Suprapubic skin (tissue), 4 donors: Measurements from ENCODE around the gene REG1A. TPM values are rescaled to one million over a fixed set of nuclear protein-coding genes. Genes with fewer than 3 reads are reported as not detected.

ENCODE experiments used
- DNase-seq, 2 donors: peaks; one replicate each; pipeline ENCODE4 v3.0.0-alpha.2; 2019; ENCODE audit warnings: low spot score in 2 of 2
- H3K27ac ChIP-seq: fragments of 200-600 bp; sonication (generic); one replicate; pipeline ENCODE4 v1.5.1; 2019
- H3K27me3 ChIP-seq: fragments of 200-600 bp; sonication (generic); one replicate; pipeline ENCODE4 v1.5.1; 2019
- H3K36me3 ChIP-seq: fragments of 200-600 bp; sonication (generic); one replicate; pipeline ENCODE4 v1.5.1; 2019
- H3K4me1 ChIP-seq: fragments of 200-600 bp; sonication (generic); one replicate; pipeline ENCODE4 v1.5.1; 2019
- H3K4me3 ChIP-seq: fragments of 200-600 bp; sonication (generic); one replicate; pipeline ENCODE4 v1.5.1; 2019; ENCODE audit warnings: mild to moderate bottlenecking
- H3K9me3 ChIP-seq: fragments of 200-600 bp; sonication (generic); one replicate; pipeline ENCODE4 v1.5.1; 2019
- EP300 ChIP-seq: sonication (generic); formaldehyde crosslinking; IDR thresholded peaks from one replicate; pipeline ENCODE4 v1.6.1; 2017; ENCODE audit warnings: antibody characterized with exemption
- POLR2A ChIP-seq, 2 donors: fragments of 450-650 bp; IDR thresholded peaks; one replicate each; pipeline ENCODE4 v1.6.1; 2017; ENCODE audit warnings: antibody characterized with exemption in 2 of 2, mild to moderate bottlenecking in 2 of 2, moderate library complexity in 2 of 2
- POLR2AphosphoS5 ChIP-seq, 3 donors: sonication (generic); formaldehyde crosslinking; IDR thresholded peaks; one replicate each; pipeline ENCODE4 v1.6.1; 2017; ENCODE audit warnings: antibody characterized with exemption in 3 of 3
- WGBS: methylation state at CpG from one replicate; pipeline ENCODE4 v1.1.5; 2018; 5-methylcytosine and 5-hydroxymethylcytosine counted together
- total RNA-seq, 4 donors: library from RNA; depleted of rRNA; stranded (reverse); fragments of >200 nt; gene quantifications; one replicate each; pipeline ENCODE4 v1.1.0, GENCODE V29; 2016
- TF ChIP-seq, protein P1 (sequence below), 2 donors: fragments of 200-600 bp in 1 of 2; fragments of 450-650 bp in 1 of 2; sonication (generic) in 1 of 2; IDR thresholded peaks; one replicate each; pipeline ENCODE4 v1.5.1; 2016 to 2019; ENCODE audit warnings: antibody characterized with exemption in 2 of 2, mild to moderate bottlenecking in 1 of 2, moderate library complexity in 1 of 2

REG1A gene
- total RNA-seq, 4 donors from 2014 or later = 1.5 TPM; not detected in 3

DNA sequence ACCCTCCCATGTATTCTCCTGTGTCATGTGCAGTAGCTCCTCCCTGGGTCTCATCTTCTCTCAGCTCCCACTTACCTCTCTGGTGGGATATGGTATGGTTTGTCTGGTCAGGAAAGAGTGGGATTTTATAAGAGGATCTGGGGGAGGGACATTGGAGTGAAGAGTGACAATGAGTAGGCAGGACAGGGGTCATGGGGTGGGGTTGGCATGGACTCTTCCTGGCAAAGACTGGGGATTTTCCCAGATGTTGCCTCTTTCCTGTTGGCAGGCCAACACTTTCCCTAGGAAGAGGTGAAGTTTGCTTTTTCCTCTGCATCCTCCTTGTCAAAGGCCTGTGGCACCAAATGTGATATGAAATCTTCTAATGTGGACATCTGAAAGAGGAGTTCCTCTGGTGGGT lies 39.4 kb downstream of the REG1A start, which contains the start of gene REG3A:
Gene REG3A, minus strand, starts transcription at position 101 of the 400 bp plus-strand sequence. CDS start 348 bp downstream, outside the sequence.
- Histone ChIP-seq H3K27ac (no peak within 1 kb of the TSS), H3K36me3 (no peaks in the 10 kb centered on the region), H3K4me3 (no peak within 1 kb of the TSS), H3K9me3 (peaks cover 6% of the 10 kb centered on the region), H3K27me3 (no peaks in the 10 kb centered on the region), H3K4me1 (no peaks in the 10 kb centered on the region)
- TF ChIP-seq POLR2A (IDR thresholded peaks at IDR 0.05) (no peak), POLR2AphosphoS5 (IDR thresholded peaks at IDR 0.05) (no peak)
- no peak for DNase-seq

DNA sequence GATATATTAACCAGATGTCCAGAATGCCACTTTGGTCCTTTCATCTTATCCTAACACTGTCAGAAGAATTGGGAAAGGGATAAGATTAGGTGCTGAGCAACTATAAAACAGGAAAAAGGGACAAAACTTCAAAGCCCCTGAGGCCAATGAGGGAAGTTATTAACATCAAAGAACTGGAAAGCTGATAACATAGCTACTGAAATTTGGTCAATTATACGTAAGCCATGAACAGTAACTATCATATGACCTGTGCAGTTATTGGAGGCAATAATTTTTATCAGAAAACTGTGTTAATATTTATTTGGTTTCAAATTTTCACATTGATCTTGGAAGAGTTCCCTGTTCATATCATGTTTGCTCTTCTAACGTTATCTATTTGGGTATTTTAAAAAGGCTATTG lies 41.8 kb downstream of the REG1A start:
- TF ChIP-seq EP300 (no peak), POLR2A (IDR thresholded peaks at IDR 0.05) (no peak), POLR2AphosphoS5 (IDR thresholded peaks at IDR 0.05) (no peak)
- TF ChIP-seq, protein P1, sequence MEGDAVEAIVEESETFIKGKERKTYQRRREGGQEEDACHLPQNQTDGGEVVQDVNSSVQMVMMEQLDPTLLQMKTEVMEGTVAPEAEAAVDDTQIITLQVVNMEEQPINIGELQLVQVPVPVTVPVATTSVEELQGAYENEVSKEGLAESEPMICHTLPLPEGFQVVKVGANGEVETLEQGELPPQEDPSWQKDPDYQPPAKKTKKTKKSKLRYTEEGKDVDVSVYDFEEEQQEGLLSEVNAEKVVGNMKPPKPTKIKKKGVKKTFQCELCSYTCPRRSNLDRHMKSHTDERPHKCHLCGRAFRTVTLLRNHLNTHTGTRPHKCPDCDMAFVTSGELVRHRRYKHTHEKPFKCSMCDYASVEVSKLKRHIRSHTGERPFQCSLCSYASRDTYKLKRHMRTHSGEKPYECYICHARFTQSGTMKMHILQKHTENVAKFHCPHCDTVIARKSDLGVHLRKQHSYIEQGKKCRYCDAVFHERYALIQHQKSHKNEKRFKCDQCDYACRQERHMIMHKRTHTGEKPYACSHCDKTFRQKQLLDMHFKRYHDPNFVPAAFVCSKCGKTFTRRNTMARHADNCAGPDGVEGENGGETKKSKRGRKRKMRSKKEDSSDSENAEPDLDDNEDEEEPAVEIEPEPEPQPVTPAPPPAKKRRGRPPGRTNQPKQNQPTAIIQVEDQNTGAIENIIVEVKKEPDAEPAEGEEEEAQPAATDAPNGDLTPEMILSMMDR (IDR thresholded peaks at IDR 0.05) = no peak
- H3K9me3 ChIP-seq = peaks cover 6% of the 10 kb centered on the region

GRCh38 chr2:79162801-79163200 lies 42.5 kb downstream of the REG1A start:
- Histone ChIP-seq H3K4me3 (no peak overlapping the region), H3K27ac (no peak overlapping the region), H3K27me3 (no peaks in the 10 kb centered on the region), H3K9me3 (peaks cover 6% of the 10 kb centered on the region), H3K36me3 (no peaks in the 10 kb centered on the region), H3K4me1 (no peaks in the 10 kb centered on the region)
- TF ChIP-seq, protein P1 (IDR thresholded peaks at IDR 0.05) = no peak
- TF ChIP-seq POLR2AphosphoS5 (IDR thresholded peaks at IDR 0.05) (no peak), POLR2A (IDR thresholded peaks at IDR 0.05) (no peak), EP300 (no peak)
- no peak for DNase-seq
- WGBS = 94% methylated on average over 1 of the region's 1 CpG

More for the DNA sequence above, 41.8 kb downstream of the REG1A start:
- H3K4me1 ChIP-seq = no peaks in the 10 kb centered on the region
- no peaks in the 10 kb centered on the region for H3K27me3 ChIP-seq
- 39% methylated on average over 2 of the region's 2 CpGs for WGBS
- H3K27ac ChIP-seq = no peak overlapping the region
- DNase-seq = no peak
- H3K36me3 ChIP-seq = no peaks in the 10 kb centered on the region
- no peak overlapping the region for H3K4me3 ChIP-seq

DNA sequence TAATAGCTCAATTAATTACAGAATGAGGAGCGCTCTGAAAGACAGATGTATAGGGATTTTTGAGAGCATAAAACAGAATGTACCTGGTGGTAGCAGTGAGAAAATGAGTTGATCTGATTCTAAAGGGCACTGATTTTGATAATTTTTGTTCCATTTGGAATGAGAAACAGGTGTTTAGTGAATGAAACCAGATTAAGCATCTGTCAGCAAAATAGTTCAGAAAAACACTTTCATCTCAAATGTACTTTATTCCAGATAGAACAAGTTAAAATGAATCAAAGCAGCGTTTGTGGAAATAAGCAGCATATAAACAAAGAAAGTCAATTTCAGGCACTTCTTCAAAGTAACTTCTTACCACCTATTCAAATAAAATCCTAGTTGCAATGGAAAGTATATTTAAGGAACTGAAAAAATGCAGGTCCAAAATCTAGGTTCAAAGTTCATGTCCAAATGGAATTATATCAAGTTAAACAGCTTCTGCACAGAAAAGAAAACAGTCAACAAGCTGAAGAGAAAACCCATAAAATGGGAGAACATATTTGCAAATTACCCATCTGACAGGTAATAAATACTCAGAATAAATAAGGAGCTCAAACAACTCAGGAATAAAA lies 51.2 kb downstream of the REG1A start:
- DNase-seq = no peak
- Histone ChIP-seq H3K27me3 (no peaks in the 10 kb centered on the region), H3K9me3 (peaks cover 5% of the 10 kb centered on the region)

More for the DNA sequence above, 51.2 kb downstream of the REG1A start:
- H3K27ac ChIP-seq = no peak overlapping the region
- H3K4me3 ChIP-seq = no peak overlapping the region
- TF ChIP-seq, protein P1 (IDR thresholded peaks at IDR 0.05) = no peak
- TF ChIP-seq POLR2A (IDR thresholded peaks at IDR 0.05) = no peak
- H3K4me1 ChIP-seq = no peaks in the 10 kb centered on the region
- 64% methylated on average over 2 of the region's 2 CpGs for WGBS
- H3K36me3 ChIP-seq = no peaks in the 10 kb centered on the region

Other genes with a start within 250 kb of the REG1A start
- not detected for gene REG3G, start 94.8 kb upstream of the REG1A start, total RNA-seq
- not detected for gene REG1B, start 32.5 kb upstream of the REG1A start, total RNA-seq
- 1 to 10 TPM in 2 of 4 donors, not detected in 2; 1.8 to 2.8 TPM for gene REG3A, start 39.3 kb downstream of the REG1A start, total RNA-seq